Ovary (tissue), 3 donors: ENCODE measurements around the gene MCF2L.

Source experiments
- CTCF ChIP-seq, 3 donors: fragments of 450-650 bp in 2 of 3; fragments of 200-600 bp in 1 of 3; IDR thresholded peaks; one replicate each; pipeline versions ENCODE4 v1.5.1 to v1.8.0; 2016 to 2022; ENCODE audit warnings: antibody characterized with exemption in 3 of 3, mild to moderate bottlenecking in 1 of 3
- EP300 ChIP-seq: sonication (generic); formaldehyde crosslinking; IDR thresholded peaks from one replicate; pipeline ENCODE4 v1.6.1; 2017; ENCODE audit warnings: antibody characterized with exemption
- POLR2A ChIP-seq: fragments of 450-650 bp; IDR thresholded peaks from one replicate; pipeline ENCODE4 v1.6.1; 2017; ENCODE audit warnings: antibody characterized with exemption, mild to moderate bottlenecking, moderate library complexity
- donor health status: DM: no; HTN: no; CAD: no.

GRCh38 chr13:112928972-112929782 is 39.8 kb upstream of the MCF2L start:
- TF ChIP-seq CTCF (IDR thresholded peaks at IDR 0.05) (no peak), POLR2A (no peak), EP300 (no peak)
